HG03571 (cell line): ENCODE results near the gene ARHGAP15.
A peak's percentile ranks its signal among the peaks of the same experiment; 100 is the strongest.

Experiments
- ATAC-seq: cut with Tn5 transposase; IDR thresholded peaks from one replicate; pipeline ENCODE4 v1.9.1; 2021; ENCODE audit not compliant: unreplicated experiment

Gene ARHGAP15

GRCh38 chr2:143165291-143165690 lies 36.1 kb downstream of the ARHGAP15 start:
- ATAC-seq, result no peak

- ATAC-seq, result no peak
Measured at GRCh38 chr2:143169105-143169504, 39.9 kb downstream of the ARHGAP15 start.

DNA sequence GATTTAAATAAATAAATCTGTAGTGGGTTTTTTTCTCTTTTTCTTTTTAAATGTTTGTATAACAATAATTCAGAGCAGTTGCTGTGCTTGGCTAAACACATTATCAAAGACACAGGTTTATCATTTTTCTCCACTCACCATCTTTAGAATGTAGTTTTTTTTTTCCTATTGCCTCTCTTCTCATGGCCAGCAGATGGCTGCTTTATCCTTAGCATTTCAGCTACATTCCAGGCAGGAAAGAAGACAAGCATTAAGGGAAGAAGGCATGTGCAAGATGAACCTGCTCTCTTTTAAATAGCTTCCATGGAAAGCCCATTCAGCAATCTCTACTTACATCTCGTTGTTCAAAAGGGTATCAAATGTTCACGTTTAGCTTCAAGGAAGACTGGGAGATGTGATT lies 42.6 kb downstream of the ARHGAP15 start:
- no peak for ATAC-seq

DNA sequence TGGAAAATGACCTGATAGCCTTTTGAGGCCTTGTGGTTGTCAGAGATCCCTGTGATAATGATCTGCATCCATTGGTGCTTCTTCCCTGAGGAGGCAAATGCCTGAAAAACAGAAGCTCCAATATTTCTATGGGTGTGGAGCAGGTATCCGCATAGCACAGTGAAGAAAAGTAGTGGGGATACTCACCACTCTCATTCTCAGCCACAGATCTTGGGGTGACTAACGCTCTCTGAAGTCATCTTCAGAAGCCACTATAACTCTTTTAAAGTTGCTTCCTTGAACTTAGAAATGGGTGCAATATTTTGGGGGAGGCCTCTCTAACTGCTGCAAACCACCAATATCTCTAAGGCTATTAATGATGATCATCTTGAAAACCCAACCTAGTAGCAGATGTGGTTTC lies 46.2 kb downstream of the ARHGAP15 start:
- ATAC-seq, result no peak

DNA sequence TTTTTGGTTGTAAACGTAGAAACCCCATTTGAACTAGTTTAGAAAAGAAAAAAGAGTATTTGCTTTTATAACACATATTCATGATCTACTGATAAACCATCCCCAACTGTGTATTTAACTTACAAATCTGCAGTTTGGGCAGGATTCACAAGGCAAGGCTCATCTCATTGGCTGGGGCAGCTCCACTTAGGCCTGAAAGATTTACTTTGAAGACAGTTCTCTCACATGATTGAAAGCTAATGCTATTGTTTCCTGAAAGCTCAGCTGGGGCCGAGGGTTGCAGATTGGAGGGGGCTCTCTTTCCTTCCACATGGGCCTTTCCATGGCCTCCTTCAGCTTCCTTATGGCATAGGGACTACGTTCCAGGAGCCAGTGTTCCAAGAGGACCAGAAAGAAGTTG lies 47.4 kb downstream of the ARHGAP15 start:
- no peak for ATAC-seq

GRCh38 chr2:143177096-143177786 lies 48.0 kb downstream of the ARHGAP15 start:
- peak; percentile 96 for ATAC-seq

DNA sequence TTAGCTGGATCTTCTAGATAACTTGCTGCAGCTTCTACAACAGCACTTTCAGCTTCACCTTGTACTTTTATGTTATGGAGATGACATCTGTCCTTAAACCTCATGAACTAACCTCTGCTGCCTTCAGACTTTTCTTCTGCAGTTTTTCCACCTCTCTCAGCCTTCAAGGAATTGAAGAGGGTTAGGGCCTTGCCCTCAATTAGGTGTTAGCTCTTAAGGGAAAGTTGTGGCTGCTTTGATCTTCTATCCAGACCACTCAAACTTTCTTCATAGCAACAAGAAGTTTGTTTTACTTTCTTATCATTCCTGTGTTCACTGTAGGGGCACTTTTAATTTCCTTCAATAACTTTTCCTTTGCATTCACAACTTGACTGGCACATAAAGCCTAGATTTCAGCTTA lies 52.3 kb downstream of the ARHGAP15 start:
- no peak for ATAC-seq

GRCh38 chr2:143182649-143183048 lies 53.4 kb downstream of the ARHGAP15 start:
- no peak for ATAC-seq

DNA sequence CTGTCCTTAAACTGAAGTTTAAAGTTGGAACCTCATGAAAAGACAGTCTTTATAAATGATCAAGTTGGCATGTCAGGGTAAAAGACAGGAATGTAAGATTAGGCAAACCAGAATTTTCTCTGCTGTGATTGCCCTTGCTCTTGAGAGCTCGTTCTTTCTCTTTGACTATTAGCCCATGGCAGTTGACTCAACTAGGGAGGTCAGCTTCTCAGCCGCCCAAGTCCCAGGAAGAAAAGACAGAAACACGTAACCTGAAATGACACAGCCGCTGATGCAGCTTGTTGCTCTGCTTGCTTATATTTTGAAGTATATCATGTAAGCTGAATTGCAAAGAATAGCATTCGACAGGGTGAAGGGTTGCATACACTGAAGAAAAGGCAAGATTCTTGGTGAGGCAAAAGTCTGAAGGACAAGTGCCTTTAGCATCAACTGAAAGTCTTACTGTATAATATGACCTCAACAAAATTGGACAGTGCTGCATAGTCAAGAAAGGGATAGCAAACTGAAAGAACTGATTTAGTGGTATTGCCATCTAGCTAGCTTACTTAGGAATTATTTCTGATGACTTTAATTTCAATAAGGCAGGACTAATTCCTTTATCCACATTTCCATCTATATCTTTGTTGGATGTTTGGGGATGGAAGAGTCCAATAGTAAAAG lies 54.7 kb downstream of the ARHGAP15 start:
- peak; percentile 89 for ATAC-seq

- no peak for ATAC-seq
Measured at GRCh38 chr2:143186876-143187275, 57.7 kb downstream of the ARHGAP15 start.

- no peak for ATAC-seq
Measured at GRCh38 chr2:143190431-143190830, 61.2 kb downstream of the ARHGAP15 start.

DNA sequence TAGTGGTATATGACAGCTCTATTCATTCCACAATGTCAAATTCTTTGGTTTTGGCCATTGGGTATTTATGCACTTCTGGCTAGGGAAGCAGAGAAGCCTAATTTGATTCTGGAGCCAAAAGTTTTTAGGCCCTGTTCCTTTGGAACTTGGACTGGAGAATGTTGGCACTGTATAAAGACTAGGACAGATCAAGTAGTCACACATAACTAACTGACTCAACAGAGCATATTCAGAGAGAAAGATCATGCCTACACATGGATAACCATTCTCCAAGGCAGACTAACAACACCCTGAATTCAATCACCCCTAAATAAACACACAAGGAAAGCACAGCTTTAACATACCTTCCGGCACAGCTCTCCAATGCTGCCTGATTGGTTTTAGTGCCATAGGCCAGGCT lies 62.9 kb downstream of the ARHGAP15 start:
- ATAC-seq, result no peak

DNA sequence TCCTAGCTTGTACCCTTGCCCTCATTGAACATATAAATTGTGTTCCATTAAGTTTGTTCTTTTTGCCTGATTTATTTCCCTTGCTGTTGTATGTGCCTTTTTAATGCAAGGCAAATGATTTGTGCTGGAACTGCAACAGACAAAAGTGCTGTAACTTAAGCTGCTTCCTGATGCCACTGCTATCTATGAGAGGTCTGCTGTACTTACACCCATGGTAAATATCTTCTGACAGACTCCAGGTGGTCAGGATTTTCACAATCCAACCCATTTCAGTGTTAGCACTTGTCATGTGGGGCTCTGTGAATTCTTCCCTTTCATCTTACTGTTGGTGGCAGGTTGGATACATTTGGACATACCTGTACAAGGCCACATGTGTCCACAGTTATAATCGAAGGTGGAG lies 63.5 kb downstream of the ARHGAP15 start:
- ATAC-seq, result no peak

- no peak for ATAC-seq
Measured at GRCh38 chr2:143193121-143193520, 63.9 kb downstream of the ARHGAP15 start.

DNA sequence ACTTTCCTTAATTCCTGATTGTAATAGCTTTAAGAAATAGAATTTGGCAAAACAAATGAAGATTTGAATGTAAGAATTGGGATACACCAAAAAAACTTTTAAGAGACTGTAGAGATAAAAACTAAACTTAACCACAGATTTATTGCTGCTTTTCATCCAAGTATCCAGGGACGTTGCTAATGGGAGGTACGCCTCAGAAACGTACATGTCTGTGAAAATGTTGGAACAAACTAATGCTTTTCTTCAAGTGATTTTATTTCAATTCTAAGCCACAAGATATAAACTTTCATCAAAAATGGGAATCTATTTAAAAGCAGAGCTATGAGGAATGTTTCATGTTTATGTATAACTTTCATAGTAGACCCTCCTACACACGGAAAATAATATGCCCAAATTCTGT lies 66.3 kb downstream of the ARHGAP15 start:
- ATAC-seq, result no peak

DNA sequence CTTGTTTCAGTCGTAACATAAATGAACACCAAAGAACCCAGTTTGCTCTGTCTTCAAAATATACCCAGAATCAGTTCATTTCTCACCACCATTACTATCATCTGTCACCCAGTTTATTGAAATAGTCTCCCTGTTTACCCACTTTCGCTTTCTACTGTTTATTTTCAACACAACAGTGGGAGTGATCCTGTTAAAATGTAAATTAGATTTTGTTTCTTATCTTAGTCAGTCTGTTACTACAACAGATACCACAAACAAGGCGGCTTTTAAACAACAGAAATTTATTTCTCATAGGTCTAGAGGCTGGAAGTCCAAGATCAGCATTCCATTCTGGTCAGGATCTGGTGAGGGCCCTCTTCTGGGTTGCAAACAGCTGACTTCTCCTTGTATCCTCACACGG lies 74.8 kb downstream of the ARHGAP15 start:
- ATAC-seq, result no peak

GRCh38 chr2:143205106-143205764 lies 76.0 kb downstream of the ARHGAP15 start:
- no peak for ATAC-seq

DNA sequence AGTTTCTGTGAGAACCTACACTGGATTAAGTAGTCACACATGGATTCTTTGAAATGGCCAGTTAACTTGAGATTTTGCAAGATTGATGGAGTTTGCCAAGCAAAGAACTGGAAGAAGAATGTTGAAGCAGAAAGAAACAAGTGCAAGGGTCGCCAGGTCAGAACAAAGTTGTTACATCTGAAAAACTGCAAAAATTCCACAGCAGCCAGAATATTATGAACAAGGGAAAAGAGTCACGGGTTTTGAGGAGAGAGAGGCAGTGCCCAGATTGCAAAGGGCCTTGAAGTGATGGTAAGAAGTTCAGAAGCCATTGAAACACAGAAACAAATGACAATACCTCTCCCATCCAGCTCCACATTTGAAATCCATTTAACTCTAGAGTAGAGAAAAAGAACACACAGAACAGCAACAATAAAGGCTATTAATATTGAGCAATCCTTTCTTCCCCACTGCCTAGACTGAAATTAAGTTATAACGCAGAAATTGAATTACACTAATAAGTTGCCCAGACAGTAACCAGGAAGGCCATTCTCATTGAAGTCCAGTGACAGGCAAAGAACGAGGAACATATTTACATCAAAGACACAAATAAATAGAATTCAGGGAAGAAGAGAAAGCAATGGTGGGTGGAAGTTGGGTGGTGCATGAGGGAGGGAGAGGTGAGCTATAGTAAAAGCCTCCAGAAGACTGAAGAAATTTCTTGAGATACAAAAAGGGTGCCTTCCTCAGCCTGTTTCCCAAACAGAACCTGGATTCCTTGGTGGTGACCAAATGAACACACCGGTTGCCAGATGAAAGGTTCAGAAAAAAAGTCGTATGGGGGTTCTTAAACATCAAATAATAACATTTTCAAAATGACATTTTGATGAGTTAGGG lies 80.6 kb downstream of the ARHGAP15 start:
- ATAC-seq, result no peak

GRCh38 chr2:143210446-143210819 lies 81.2 kb downstream of the ARHGAP15 start:
- ATAC-seq, result no peak

- ATAC-seq, result no peak
Measured at GRCh38 chr2:143217512-143218115, 88.4 kb downstream of the ARHGAP15 start.

GRCh38 chr2:143218621-143219020 lies 89.4 kb downstream of the ARHGAP15 start:
- no peak for ATAC-seq
